Effector memory CD4-positive, alpha-beta T cell (primary cell): ENCODE results near the gene F12.
"Not testable (repeated sequence)": the region's sequence is repeated elsewhere in the genome, so short reads cannot be mapped to it uniquely, and the experiment has no call there.

Experiments
- DNase-seq, 3 donors: peaks; one replicate each; pipeline ENCODE4 v3.0.0-alpha.2; 2020
- H3K27ac ChIP-seq: 2 replicates; pipeline ENCODE4 v1.7.0; 2013; ENCODE audit warnings: mild to moderate bottlenecking, low read length, moderate library complexity; ENCODE audit not compliant: insufficient read depth, poor library complexity, severe bottlenecking
- H3K27me3 ChIP-seq: replicated peaks from 2 replicates; pipeline ENCODE4 v1.7.0; 2013; ENCODE audit warnings: mild to moderate bottlenecking, low read length; ENCODE audit not compliant: insufficient read depth, control insufficient read depth, poor library complexity, severe bottlenecking
- H3K36me3 ChIP-seq: 2 replicates; pipeline ENCODE4 v1.7.0; 2013; ENCODE audit warnings: mild to moderate bottlenecking, low read length, moderate library complexity; ENCODE audit not compliant: control insufficient read depth, insufficient read depth
- H3K4me1 ChIP-seq: 2 replicates; pipeline ENCODE4 v1.7.0; 2013; ENCODE audit warnings: low read length, mild to moderate bottlenecking; ENCODE audit not compliant: control insufficient read depth, insufficient read depth, poor library complexity, severe bottlenecking
- H3K4me3 ChIP-seq: 2 replicates; pipeline ENCODE4 v1.7.0; 2013; ENCODE audit warnings: low read length, low read depth, mild to moderate bottlenecking; ENCODE audit not compliant: insufficient read depth, poor library complexity, severe bottlenecking
- H3K9me3 ChIP-seq: 2 replicates; pipeline ENCODE4 v1.7.0; 2013; ENCODE audit warnings: mild to moderate bottlenecking, low read length, moderate library complexity; ENCODE audit not compliant: control insufficient read depth

F12 gene

GRCh38 chr5:177375516-177375915 lies 33.8 kb downstream of the F12 start:
- H3K4me1 ChIP-seq: peaks cover 42% of the 10 kb centered on the region
- H3K36me3 ChIP-seq: not testable (repeated sequence)

GRCh38 chr5:177374211-177374610 lies 35.2 kb downstream of the F12 start:
- Histone ChIP-seq H3K4me1 (peaks cover 48% of the 10 kb centered on the region), H3K27ac (peak overlapping the region; percentile 59), H3K27me3 (no peaks in the 10 kb centered on the region), H3K9me3 (no peaks in the 10 kb centered on the region), H3K4me3 (no peak overlapping the region), H3K36me3 (peaks cover 8% of the 10 kb centered on the region)
- no peak for DNase-seq

More at GRCh38 chr5:177375516-177375915, 33.8 kb downstream of the F12 start:
- H3K27me3 ChIP-seq, DNase-seq, H3K9me3 ChIP-seq, H3K4me3 ChIP-seq: not testable (repeated sequence)
- peak overlapping the region; percentile 14 for H3K27ac ChIP-seq

GRCh38 chr5:177373806-177374205 lies 35.6 kb downstream of the F12 start:
- H3K36me3 ChIP-seq: peaks cover 12% of the 10 kb centered on the region
- H3K27ac ChIP-seq: peak overlapping the region; percentile 59
- no peaks in the 10 kb centered on the region for H3K9me3 ChIP-seq
- DNase-seq: no peak
- H3K27me3 ChIP-seq: no peaks in the 10 kb centered on the region
- H3K4me3 ChIP-seq: no peak overlapping the region
- H3K4me1 ChIP-seq: peaks cover 47% of the 10 kb centered on the region

GRCh38 chr5:177372910-177373309 lies 36.5 kb downstream of the F12 start:
- Histone ChIP-seq H3K36me3 (peaks cover 21% of the 10 kb centered on the region), H3K9me3 (no peaks in the 10 kb centered on the region), H3K4me3 (peak overlapping the region; percentile 28), H3K27ac (peak overlapping the region; percentile 59), H3K4me1 (peaks cover 47% of the 10 kb centered on the region), H3K27me3 (no peaks in the 10 kb centered on the region)
- DNase-seq: peak in 1 of 3 donors; percentile 21

- peaks cover 27% of the 10 kb centered on the region for H3K36me3 ChIP-seq
- peaks cover 47% of the 10 kb centered on the region for H3K4me1 ChIP-seq
- DNase-seq: peak in 1 of 3 donors; percentile 15
- H3K27ac ChIP-seq: peak overlapping the region; percentile 59
- H3K27me3 ChIP-seq: no peaks in the 10 kb centered on the region
- peak overlapping the region; percentile 43 for H3K4me3 ChIP-seq
- H3K9me3 ChIP-seq: no peaks in the 10 kb centered on the region
Measured at GRCh38 chr5:177372034-177372896, 37.1 kb downstream of the F12 start.

GRCh38 chr5:177371120-177372033 lies 38.0 kb downstream of the F12 start:
- H3K36me3 ChIP-seq: peaks cover 36% of the 10 kb centered on the region
- no peaks in the 10 kb centered on the region for H3K27me3 ChIP-seq
- no peaks in the 10 kb centered on the region for H3K9me3 ChIP-seq
- peak overlapping the region; percentile 43 for H3K4me3 ChIP-seq
- DNase-seq: no peak
- peak overlapping the region; percentile 59 for H3K27ac ChIP-seq
- H3K4me1 ChIP-seq: peaks cover 47% of the 10 kb centered on the region

GRCh38 chr5:177370488-177371119 lies 38.8 kb downstream of the F12 start:
- H3K4me3 ChIP-seq: no peak overlapping the region
- H3K36me3 ChIP-seq: peaks cover 43% of the 10 kb centered on the region
- DNase-seq: peak in 1 of 3 donors; percentile 51
- H3K4me1 ChIP-seq: peaks cover 47% of the 10 kb centered on the region
- no peaks in the 10 kb centered on the region for H3K9me3 ChIP-seq
- no peaks in the 10 kb centered on the region for H3K27me3 ChIP-seq
- H3K27ac ChIP-seq: peak overlapping the region; percentile 59

- no peaks in the 10 kb centered on the region for H3K9me3 ChIP-seq
- H3K4me3 ChIP-seq: no peak overlapping the region
- DNase-seq: no peak
- H3K36me3 ChIP-seq: peaks cover 45% of the 10 kb centered on the region
- peaks cover 48% of the 10 kb centered on the region for H3K4me1 ChIP-seq
- H3K27me3 ChIP-seq: no peaks in the 10 kb centered on the region
- H3K27ac ChIP-seq: peak overlapping the region; percentile 50
Measured at GRCh38 chr5:177369645-177370440, 39.5 kb downstream of the F12 start.
